ENCODE results near the gene DUOXA1. TPM values are rescaled to one million over a fixed set of nuclear protein-coding genes. Genes with fewer than 3 reads are reported as not detected.
"Not testable (repeated sequence)": the region's sequence is repeated elsewhere in the genome, so short reads cannot be mapped to it uniquely, and the experiment has no call there.

Gene DUOXA1
- total RNA-seq, 1 donor from 2014 or later = not detected

GRCh38 chr15:45114751-45115085 is 15.0 kb downstream of the DUOXA1 start:
- ATAC-seq (no peak), DNase-seq (ENCODE audit: low spot score) (no peak)

- ATAC-seq (peak; percentile 13), DNase-seq (ENCODE audit: low spot score) (no peak)
Observed at GRCh38 chr15:45114076-45114750, 15.5 kb downstream of the DUOXA1 start, which contains the start of the genes DUOX2 and DUOXA2. Gene DUOX2, minus strand, starts transcription at chr15:45114172. Its CDS starts 761 bp downstream, at chr15:45113411. Gene DUOXA2, plus strand, starts transcription at chr15:45114326. Its CDS starts 280 bp downstream, at chr15:45114606.

- ATAC-seq (no peak), DNase-seq (ENCODE audit: low spot score) (no peak)
Observed at GRCh38 chr15:45113380-45113990, 16.2 kb downstream of the DUOXA1 start.

GRCh38 chr15:45112591-45113379 is 16.9 kb downstream of the DUOXA1 start:
- ATAC-seq = peak; percentile 21
- DNase-seq (ENCODE audit: low spot score) = no peak

GRCh38 chr15:45112143-45112590 is 17.5 kb downstream of the DUOXA1 start:
- ATAC-seq (no peak), DNase-seq (ENCODE audit: low spot score) (no peak)

- DNase-seq (ENCODE audit: low spot score) (no peak), ATAC-seq (peak; percentile 22)
Observed at GRCh38 chr15:45111390-45112142, 18.1 kb downstream of the DUOXA1 start.

- ATAC-seq = no peak
- DNase-seq (ENCODE audit: low spot score) = no peak
Observed at GRCh38 chr15:45110256-45110820, 19.3 kb downstream of the DUOXA1 start.

- no peak for DNase-seq (ENCODE audit: low spot score)
- ATAC-seq = no peak
Observed at GRCh38 chr15:45107941-45108630, 21.6 kb downstream of the DUOXA1 start.

GRCh38 chr15:45106002-45106790 is 23.5 kb downstream of the DUOXA1 start:
- DNase-seq (ENCODE audit: low spot score) (no peak), ATAC-seq (no peak)

GRCh38 chr15:45105586-45105985 is 24.1 kb downstream of the DUOXA1 start:
- no peak for DNase-seq (ENCODE audit: low spot score)
- ATAC-seq = no peak

GRCh38 chr15:45104170-45104569 is 25.5 kb downstream of the DUOXA1 start:
- DNase-seq (ENCODE audit: low spot score); ATAC-seq: not testable (repeated sequence)

- ATAC-seq (no peak), DNase-seq (ENCODE audit: low spot score) (no peak)
Observed at GRCh38 chr15:45102226-45102625, 27.5 kb downstream of the DUOXA1 start.

- ATAC-seq = no peak
- no peak for DNase-seq (ENCODE audit: low spot score)
Observed at GRCh38 chr15:45101749-45102148, 27.9 kb downstream of the DUOXA1 start.

- no peak for ATAC-seq
- DNase-seq (ENCODE audit: low spot score) = no peak
Observed at GRCh38 chr15:45100884-45101625, 28.6 kb downstream of the DUOXA1 start.

GRCh38 chr15:45099549-45100165 is 30.0 kb downstream of the DUOXA1 start:
- no peak for DNase-seq (ENCODE audit: low spot score)
- ATAC-seq = no peak

GRCh38 chr15:45097466-45097865 is 32.2 kb downstream of the DUOXA1 start:
- DNase-seq (ENCODE audit: low spot score) (no peak), ATAC-seq (no peak)

GRCh38 chr15:45095661-45096060 is 34.0 kb downstream of the DUOXA1 start:
- no peak for DNase-seq (ENCODE audit: low spot score)
- no peak for ATAC-seq

GRCh38 chr15:45094358-45094730 is 35.3 kb downstream of the DUOXA1 start:
- no peak for DNase-seq (ENCODE audit: low spot score)
- ATAC-seq = no peak

Data from left lobe of liver (tissue), 2 donors.